Bone marrow (tissue), 2 donors: ENCODE measurements around the gene EME2.

Experiments used
- DNase-seq, 2 donors: peaks; one replicate each; lab custom pipeline; 2025; lab: John Stamatoyannopoulos, UW

Gene EME2

DNA sequence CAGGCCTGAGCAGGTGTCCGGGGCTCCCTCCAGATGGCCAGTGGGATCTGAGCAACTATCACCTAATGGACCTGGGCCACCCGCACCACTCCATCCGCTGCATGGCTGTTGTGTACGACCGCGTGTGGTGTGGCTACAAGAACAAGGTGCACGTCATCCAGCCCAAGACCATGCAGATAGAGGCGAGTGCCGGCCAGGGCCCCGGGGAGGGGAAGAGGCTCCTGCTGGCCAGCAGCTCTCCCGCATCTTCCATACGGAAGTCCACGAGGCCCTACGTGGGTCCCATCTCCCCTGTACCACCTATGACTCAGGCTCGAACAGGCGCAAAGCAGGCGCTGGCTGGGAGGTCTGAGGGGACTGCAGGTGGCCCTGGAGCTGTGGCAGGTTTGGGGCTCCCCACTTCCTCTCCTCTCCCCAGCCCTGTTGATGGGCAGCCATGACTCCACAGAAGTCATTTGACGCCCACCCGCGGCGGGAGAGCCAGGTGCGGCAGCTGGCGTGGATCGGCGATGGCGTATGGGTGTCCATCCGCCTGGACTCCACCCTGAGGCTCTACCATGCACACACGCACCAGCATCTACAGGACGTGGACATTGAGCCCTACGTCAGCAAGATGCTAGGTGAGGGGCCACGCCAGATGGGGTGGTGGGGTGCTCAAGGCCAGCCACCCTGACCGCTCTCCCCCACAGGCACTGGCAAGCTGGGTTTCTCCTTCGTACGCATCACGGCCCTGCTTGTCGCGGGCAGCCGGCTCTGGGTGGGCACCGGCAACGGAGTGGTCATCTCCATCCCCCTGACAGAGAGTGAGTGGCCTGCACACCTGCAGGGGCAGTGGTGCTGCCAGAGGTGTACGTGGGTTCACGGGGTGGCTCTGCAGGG, 5.3 kb upstream of the EME2 start:
- DNase-seq = no peak

DNA sequence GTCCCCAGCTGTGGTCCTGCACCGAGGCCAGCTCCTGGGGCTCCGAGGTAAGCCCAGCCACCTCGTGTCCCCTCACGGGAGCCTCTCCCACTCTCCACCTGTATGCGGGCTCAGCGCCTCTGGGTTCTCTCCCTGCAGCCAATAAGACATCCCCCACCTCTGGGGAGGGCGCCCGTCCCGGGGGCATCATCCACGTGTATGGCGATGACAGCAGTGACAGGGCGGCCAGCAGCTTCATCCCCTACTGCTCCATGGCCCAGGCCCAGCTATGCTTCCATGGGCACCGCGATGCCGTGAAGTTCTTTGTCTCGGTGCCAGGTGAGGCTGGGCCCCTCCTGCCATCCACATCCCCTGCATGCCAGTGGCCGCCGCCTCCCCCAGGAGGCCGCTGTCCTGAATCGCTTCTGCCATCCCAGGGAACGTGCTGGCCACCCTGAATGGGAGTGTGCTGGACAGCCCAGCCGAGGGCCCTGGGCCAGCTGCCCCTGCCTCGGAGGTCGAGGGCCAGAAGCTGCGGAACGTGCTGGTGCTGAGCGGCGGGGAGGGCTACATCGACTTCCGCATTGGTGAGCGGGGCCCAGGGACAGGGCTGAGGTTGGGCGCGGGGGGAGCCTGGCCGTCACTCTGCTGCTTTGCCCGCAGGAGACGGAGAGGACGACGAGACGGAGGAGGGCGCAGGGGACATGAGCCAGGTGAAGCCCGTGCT, 4.4 kb upstream of the EME2 start:
- DNase-seq = no peak

DNA sequence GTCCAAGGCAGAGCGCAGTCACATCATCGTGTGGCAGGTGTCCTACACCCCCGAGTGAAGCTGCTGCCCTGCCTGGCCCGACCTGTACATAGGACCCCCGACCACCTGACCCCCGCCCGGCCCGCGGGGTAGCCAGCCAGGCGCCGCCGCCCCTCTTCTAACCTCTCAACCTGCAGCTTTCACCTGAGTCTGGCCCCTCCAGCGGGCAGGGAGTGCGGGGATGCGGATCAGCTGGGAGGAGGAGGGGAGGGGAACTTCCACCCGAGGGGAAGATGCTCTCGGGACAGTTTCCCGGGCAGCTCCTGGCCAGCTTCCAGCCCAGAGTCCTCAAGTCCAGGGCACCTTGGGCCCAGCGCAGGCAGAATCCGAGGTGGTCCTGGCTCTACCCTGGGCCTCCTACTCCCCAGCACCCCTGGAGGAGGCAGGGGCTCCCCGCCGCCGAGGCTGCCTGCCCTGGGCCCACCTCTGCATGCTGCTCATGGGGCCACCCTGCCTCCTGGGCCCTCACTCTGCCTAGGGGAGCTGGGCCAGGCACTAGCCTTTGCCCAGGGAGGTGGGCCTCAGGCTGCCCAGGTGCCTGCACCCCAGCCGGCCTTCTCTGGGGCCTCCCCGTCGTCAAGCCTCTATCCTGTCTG, 3.7 kb upstream of the EME2 start:
- DNase-seq = no peak

DNA sequence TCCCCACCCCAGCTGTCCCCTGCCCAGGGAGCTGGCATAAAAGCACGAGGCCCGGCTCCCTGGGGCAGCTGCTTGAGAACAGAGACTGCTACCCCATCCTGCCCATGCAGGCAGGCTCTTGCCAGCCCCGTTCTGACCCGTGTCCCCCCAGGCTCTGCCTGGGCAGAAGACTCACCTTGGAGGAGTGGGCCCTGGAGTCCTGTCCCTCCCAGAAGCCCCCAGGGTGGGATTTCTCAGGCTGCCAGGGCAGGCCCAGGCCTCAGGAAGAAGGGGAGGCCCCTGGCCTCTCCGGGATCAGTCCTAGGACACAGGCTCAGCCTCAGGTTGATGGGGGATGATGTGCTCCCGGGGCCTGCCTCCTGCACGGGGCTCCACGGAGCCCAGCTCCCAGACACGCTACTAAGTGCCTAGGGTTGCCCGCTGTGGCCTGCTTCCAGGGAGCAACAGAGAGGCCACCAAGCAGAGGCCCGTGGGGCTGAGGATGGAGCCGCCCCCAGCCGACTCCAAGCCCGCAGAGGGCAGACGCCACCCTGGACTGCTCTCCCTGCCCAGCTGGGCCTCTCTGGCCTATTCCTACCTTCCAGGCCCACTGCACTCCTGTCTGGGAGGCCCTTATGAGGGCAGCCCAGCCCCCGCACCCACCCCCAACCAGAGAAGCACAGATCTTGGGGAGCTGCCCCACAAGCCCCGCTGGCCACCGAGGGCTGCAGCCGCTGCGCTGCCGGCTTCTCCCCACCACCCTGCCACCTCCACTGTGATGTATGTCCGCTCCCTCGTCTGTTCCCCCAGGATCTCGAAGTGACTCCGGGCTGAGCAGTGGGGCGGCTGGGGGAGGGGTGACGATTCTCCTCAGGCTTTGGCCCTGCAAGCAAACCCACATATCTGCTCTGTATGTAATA, 3.0 kb upstream of the EME2 start:
- no peak for DNase-seq

DNA sequence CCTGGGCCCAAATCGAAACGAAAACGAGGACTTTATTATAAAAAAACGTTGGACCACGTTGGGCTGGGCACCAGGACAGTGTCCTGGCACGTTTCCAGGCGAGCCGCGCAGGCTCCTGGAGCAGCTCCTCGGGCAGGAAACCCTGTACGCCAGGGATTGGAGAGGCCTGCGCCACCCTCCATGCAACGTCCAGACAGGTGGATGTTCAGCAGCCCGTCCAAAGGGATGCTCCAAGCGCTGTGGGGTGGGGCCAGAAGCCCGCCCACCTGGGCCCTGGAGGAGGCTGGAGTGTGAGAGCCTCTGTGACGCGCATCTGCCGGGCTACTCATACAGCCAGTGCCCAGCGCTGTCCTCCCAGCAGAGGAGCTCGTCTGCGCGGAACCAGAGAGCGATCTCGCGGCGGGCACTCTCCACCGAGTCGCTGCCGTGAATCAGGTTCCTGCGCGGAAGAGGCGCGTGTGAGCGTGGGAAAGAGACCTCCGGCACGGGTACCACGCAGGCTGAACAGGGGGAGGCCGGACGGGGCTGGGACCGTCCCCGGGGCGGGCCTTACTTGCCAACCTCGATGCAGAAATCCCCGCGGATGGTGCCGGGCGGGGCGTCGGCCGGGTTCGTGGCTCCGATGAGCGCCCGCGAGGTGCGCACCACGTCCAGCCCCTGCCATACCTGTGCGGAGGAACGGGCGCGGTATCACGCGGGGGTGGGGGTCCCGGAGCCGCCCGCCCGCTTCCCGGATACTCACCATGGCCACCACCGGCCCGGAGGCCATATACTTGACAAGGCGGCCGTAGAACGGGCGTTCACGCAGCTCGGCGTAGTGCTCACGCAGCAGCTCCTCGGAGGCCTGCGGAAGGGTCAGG, 2.1 kb upstream of the EME2 start:
- DNase-seq = no peak

DNA sequence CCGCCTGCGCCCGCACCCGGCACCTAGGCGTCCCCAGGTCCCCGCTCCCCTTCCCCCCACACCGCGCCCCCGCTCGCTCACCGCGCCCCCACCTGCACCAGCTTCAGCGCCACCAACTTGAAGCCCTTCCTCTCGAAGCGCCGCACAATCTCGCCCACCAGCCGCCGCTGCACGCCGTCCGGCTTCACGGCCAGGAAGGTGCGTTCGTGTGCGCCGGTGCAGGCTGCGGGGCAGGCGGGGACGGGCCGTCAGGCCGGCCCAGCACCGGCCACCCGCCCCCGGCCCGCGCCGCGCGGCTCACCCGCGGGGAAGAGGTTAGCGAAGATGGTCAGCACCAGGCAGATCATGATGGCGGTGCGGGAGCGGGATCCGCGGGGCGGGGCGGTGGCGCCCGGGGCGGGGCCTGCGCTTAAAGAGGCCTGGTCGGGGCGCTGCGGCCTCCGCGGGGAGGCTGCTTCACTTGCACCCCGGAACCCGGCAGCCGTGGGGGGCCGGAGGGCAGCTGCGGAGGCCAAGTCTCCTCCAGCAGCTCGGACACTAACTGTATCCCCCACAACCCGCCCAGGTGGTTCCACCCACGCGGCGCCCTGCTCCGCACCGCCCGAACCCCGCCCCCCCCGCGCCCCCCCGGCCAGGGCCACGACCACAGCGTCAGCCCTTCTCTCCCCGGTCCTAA, 1.3 kb upstream of the EME2 start, which contains the start of gene NME3:
TSS of gene NME3 (minus strand) at position 356 of the 676 bp plus-strand sequence. CDS start at position 347, 9 bp downstream.
- peak; percentile 10 to 39 for DNase-seq

DNA sequence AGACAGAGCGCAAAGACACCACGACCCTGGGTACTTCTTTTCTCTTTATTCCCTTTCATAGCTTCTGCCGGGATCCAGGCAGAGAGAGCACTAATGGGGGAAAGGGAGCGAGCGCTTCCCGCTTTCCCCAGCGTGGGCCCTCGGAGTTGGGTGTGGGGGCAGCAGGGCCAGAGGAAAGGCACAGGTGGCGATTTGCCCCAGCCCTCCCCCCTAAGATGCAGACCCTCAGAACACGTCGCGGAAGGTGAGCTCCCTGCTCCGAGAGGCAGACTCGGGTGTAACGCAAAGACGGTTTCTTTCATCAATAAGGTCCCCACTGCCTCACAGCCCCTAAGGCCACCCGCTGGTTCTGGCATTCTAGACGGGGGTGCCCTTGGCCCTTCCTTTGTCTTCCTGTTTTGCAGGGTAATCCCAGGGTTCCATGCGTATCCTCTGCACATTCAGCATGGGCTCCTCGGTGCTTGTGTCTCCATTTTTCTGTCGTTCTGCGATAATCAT, 697 bp upstream of the EME2 start:
- DNase-seq = no peak

DNA sequence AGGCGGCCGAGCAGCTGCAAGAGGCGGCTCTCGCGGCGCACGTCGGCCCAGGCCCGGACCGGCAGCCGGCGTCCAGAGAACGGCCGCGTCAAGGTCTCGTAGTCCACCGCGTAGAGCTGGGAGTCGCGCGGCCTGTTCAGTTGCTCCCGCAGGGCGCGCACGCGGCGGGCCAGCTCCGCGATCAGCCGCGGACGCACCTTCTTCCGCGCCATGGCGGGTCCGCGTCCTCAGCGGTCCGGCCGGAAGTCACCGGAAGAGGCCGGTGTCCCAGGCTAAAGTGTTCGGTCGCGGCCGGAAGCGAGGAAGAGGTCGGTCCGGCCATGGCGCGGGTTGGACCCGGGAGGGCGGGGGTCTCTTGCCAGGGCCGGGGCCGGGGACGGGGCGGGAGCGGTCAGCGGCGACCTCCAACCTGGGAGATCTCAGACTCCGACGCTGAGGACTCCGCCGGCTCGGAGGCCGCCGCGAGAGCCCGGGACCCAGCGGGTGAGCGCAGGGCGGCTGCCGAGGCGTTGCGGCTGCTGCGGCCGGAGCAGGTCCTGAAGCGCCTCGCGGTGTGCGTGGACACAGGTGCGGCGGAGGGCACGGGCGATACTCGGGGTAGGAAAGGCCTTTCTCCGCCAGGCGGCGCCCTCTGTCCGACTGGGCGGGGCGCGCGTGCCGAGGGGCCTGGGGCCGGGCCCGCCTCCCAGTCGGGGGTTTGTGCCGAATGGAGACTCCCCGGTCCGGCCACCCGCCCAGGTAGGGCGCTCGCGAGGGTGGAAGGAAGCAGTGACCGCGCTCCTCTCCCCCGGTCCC, 495 bp downstream of the EME2 start, which contains the start of gene MRPS34:
TSS of gene MRPS34 (minus strand) at position 227 of the 795 bp plus-strand sequence. CDS start at position 212, 15 bp downstream.
- peak; percentile 44 to 57 for DNase-seq

DNA sequence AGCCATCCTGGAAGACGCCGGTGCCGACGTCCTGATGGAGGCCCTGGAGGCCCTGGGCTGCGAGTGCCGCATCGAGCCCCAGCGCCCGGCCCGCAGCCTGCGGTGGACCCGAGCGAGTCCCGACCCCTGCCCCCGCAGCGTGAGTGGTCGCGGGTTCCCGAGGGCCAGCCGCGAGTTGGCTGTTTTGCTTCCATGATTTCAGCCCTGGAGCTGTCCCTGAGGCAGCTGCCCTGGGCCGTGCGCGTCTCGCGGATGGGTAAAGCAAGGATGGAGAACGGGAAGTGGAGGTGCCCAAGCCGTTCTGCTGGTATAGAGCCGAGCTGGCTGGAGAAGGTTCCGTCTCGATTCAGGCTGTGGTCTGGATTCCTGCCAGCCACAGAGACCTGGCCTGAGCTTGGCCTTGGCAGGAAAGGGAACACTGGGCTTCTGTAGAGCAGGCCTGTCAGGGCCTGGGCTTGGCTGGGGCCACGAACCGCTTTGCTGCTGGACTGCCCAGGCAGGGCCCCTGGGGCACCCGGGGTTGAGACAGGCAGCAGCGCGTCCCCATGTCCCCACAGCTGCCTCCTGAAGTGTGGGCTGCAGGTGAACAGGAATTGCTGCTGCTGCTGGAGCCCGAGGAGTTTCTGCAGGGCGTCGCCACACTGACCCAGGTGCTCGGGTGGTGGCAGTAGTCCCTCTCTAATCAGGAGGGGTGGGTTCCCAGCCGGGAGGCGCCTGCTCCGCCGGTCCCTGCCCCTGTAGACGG, 1.3 kb downstream of the EME2 start:
- peak in 1 of 2 donors; percentile 60 for DNase-seq

DNA sequence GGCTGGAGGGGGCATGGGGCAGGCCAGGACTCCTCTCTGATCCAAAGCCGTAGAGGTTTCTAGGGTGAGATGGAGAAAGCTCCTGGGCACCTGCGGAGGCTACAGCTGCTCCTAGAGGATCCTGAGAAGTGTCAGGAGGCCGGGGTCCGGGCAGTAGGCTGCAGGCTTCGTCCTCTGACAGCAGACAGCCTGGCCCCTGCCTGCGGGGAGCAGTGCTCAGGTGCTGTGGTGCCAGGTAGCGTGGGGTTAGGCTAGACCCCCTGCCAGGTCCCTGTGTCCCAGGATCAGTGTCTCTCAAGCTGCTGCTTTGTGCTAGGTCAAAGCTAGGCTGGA, 1.8 kb downstream of the EME2 start:
- no peak for DNase-seq

DNA sequence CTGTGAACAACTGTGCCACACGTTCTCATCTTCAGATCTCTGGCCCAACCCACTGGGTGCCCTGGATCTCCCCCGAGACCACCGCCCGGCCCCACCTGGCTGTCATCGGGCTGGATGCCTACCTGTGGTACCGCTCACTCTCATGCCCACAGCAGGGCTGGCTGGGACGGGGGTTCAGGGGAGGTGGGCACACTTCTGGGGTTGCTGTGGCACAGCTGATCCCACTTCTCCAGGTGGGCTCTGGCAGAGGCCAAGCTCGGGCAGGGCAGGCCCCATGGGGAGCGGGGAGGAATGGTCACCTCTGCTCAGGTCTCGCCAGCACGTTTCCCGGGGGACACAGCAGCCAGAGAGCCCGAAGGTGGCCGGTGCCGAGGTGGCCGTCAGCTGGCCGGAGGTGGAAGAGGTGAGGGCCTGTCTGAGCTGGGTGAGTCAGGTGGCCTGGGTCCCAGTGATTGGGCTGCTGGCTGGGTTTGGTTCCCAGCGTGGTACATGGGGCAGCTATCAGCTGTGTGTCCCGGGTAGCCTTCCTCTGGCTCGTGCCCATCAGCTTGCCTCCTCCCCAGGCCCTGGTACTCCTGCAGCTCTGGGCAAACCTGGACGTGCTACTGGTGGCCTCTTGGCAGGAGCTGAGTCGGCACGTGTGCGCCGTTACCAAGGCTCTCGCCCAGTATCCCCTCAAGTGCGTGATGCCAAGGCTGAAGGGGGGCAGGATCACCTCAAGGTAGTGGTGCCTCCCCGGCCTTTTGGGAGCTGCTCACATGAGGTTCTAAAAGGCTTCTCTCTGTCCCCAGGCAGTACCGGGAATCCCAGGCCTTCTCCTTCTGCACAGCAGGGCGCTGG, 2.6 kb downstream of the EME2 start:
- DNase-seq = no peak

DNA sequence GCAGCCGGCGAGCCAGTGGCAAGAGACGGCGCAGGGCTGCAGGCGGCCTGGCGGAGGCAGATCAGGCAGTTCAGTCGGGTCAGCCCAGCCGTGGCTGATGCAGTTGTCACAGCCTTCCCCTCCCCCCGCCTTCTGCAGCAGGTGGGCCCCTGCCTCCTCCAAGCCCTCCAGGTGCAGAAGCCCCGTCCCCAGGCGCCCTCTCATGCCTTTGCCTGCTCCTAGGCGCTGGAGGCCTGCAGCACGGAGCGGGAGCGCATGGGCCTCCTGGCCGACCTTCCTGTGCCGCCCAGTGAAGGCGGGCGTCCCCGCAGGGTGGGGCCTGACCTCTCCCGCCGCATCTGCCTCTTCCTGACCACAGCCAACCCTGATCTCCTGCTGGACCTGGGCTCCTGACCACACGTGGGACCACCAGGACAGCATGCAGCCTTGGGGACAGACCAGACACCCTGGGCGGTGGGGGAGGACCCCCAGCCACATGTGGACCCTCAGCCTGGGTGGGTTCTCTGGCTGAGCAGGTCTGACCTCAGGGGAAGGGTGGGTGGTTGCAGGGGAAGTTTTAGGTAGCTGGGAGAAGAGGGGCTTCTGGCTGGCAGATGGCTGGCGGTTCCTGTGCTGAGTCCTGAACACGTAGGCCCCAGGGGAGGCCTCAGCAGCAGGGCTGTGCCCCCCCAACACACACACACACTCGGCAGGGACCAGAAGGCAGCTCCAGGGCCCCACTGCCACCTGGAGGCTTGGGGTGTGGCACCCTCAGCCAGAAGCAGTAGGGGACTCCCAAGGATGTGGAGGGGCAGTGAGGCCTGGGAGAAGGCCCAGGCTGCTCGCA, 3.4 kb downstream of the EME2 start:
- DNase-seq = no peak

DNA sequence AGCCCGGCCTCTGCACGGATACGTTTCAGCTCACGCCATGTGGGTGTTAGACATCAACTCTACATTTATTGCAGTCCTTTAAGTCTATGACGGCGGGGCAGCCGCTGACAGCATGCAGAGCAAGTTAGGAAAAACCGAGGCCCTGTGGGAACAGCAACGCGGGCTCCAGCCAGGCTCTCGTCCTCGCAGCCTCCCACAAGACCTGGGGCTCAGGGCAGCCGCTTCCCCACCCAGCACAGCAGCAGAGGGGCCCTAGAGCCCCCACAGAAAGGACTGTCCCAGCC, 4.0 kb downstream of the EME2 start:
- DNase-seq = no peak

DNA sequence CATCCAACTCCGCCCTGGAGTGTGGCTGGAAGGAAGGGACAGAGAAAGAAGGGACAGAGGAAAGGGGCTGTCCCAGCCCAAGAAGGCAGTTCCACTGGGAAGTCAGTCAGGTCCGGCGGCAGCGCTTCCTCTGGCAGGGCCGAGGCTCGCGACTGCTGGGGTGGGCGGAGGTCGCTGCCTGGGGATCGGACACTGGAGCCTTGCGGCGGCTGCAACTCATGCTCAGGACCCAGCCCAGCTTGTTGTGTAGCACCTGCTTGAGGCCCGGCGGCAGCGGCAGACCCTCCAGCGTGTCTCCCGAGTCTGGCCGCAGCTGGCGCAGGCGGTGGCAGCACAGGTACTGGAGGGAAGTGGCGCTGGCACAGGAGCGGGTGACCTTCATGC, 4.4 kb downstream of the EME2 start:
- no peak for DNase-seq

DNA sequence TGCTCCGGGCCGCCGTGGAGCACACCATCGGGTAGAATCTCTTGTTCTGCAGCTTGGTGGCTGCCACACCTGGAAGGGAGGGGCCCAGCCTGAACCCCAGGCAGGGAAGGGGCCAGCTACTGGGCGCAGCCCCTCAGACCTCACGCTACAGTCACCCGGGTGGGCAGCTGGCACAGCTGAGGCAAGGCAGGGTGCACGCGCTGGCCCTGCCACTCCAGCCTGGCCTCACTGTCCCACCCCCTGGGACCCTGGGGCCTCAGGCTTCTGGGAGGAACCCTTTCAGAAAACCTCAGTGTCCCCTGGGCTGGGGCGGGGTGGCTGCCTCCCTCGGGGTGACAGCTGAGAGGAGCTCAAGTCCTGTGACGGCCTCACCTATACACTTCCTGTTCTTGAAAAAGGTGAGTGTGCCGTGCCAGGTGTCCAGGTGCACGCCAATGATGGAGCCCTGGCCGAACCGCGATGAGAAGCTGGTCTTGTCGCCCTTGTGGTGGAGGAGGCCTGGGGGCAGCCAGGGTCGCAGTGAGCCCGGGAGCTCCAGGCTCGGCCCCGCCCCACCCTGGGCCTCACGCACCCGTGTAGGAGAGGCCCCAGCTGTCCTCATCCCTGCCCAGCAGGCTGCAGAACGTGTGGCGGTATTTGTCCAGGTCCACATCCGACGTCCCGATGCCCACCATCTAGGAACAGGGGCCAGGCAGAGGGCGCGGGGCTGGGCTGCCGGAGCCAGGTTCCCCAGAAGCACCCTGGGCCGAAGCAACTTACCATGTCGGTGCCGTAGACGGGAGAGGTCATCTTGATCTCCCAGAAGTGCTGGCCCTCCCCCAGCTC, 5.0 kb downstream of the EME2 start:
- no peak for DNase-seq
